Right lung (tissue), 5 donors: Measurements from ENCODE around the gene CNTN1. TPM values are rescaled to one million over a fixed set of nuclear protein-coding genes. Genes with fewer than 3 reads are reported as not detected.
A peak's percentile ranks its signal among the peaks of the same experiment; 100 is the strongest.

ENCODE experiments used
- DNase-seq, 2 donors: peaks; one replicate each; pipeline ENCODE4 v3.0.0-alpha.2; 2013
- polyA plus RNA-seq, 5 donors: library from polyadenylated mRNA; unstranded; fragments of 120-200 nt; gene quantifications; one replicate each; pipeline versions ENCODE4 v1.2.1 to v1.2.3, GENCODE V29; 2013; ENCODE audit warnings: inconsistent platforms in 1 of 5, low replicate concordance in 1 of 5; ENCODE audit not compliant: insufficient read length in 5 of 5, insufficient read depth in 1 of 5

CNTN1 gene
- polyA plus RNA-seq, 5 donors = 32.6 to 67.2 (median 52.9) TPM

- DNase-seq = no peak
These were observed 266.8 kb downstream of the CNTN1 start for GRCh38 chr12:40959041-40959440.

DNA sequence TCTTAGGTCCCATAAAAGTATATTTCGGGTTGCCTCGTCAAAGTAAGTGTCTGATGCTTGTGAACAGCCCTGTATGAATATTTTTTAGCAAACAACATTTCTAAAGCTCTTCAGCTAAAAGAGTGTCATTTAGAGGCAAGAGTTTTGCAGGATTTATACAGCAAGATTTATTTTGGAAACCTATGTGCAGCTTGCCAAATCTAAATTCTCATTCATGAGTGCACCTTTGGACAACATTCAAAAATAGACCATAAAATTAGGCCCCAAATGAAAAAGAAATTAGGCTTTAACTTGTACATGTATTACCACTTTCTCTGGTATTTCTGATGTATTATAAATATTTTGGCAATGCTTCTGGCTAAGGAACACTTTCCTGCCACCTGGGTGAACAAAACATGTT, 271.5 kb downstream of the CNTN1 start:
- DNase-seq = no peak

DNA sequence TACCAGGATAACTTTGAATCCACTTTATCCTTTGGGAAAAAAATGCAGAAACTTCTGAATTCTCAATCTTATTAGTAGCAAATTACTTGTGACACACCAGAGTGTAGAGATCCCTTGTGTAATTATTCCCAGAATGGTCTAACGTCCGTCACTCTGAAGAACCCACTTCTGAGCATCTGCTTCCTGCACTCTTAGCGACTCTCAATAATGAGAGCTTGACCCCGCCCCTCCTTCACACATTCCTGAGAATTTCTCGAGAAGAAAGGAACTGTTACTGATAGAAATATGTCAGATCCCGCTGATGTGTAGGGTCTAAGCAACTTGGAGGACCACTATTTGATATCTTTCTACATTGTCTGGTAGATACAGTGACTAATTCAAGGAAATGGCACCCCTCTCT, 277.6 kb downstream of the CNTN1 start:
- DNase-seq = no peak

DNA sequence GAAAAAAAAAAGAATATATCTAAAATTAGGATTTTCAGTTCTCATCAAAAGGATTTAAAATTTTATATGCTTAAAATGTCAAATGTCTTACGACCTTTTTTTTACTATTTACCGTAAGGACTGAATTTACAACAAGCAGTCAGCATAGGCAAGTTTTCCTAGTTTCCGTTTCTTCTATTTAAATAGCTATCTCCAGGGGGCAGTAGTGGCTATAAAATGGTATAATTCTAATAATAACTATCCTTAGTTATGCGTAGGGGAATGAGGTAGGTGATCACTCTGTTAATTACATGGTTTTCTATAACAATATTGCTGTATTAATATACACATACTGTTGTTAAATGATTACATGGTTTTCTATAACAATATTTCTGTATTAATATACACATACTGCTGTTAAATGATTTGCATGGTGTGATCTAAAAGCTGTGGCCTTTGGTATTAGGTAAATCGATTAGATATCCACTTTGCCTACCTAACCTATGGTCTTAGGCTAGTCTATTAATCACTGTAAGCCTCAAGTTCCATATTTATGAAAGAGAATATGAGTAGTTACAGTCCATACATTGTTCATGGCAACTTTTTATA, 278.2 kb downstream of the CNTN1 start:
- no peak for DNase-seq

- DNase-seq = no peak
These were observed 279.7 kb downstream of the CNTN1 start for GRCh38 chr12:40971911-40972310.

DNA sequence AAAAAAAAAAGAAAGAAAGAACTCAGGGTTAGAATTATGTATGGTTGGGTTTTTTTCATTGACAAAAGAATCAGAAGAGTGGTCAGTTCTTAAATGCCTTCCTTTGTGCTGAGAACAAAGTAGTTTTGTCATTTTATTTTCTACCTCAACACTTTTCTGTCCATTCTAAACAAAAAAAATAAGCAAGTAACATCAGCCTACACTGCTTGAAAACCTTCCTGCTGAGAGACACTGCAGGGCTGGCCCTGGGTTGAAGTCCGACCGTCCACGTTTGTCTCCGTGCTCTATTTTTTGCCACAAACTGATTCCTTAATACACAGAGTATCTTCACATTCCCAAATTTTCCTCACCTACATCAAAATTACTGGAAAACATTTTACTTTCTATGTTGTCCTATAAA, 284.3 kb downstream of the CNTN1 start:
- no peak for DNase-seq

DNA sequence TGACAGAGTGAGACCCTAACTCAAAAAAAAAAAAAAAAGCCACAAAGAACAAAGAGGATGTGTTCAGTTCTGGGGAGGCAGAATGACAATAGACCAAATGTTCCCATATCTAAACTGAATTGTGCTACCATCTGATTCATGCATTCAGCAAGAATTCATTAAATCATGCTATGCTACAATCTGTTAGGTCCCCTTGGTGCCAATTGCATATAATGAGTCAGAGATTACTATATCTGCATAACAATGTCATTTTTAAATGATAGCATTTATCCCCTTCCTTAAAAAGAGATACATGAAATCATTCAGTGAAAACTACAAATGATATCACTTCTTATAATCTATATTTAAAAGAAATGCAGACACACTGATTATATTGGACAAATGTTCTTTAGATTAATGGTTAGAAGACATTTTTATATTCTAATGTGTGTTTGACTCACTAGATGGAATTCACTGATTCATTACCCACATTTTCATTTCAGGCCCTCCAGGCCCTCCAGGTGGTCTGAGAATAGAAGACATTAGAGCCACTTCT, 288.3 kb downstream of the CNTN1 start:
- no peak for DNase-seq

- no peak for DNase-seq
These were observed 293.8 kb downstream of the CNTN1 start for GRCh38 chr12:40986001-40986400.

DNA sequence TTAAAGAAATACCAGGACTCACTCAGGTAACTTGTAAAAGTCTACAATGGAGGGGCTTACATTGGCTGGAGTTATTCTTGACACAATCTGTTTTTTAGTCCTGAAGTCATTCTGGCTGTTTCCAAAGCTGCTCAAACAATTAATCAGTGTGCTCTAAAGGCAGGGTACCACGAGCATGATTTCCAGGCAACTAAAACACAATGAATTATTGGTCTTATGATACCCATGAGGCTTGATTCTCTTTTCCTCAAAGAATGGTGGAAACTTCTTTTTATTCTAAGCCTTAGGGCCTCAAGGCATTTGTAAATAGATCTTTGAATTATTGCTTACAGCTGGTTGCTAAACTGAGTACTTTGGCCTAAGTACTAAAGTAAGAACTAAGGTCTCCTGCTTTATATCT, 296.1 kb downstream of the CNTN1 start:
- DNase-seq = no peak

- DNase-seq = no peak
These were observed 296.6 kb downstream of the CNTN1 start for GRCh38 chr12:40988824-40989223.

DNA sequence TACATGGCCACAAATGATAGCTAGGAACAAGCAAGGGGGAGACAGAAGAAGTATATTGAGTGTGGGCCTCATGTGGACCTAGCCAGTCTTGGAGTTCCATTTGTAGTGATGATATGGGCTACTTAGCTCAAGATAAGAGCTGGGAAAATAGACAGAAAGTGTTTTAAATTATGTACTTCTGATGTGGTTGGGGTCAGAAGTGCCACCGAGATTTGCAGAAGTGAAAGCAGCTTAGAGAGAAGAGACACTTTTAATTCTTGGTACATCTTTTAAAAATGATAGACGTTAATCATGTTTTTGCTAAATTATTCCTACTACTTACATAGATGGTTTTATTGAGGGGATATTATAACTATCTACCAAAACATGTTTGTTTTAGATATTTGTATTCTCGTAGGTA, 297.5 kb downstream of the CNTN1 start:
- no peak for DNase-seq

GRCh38 chr12:40992158-40992557, 299.9 kb downstream of the CNTN1 start:
- DNase-seq = no peak

DNA sequence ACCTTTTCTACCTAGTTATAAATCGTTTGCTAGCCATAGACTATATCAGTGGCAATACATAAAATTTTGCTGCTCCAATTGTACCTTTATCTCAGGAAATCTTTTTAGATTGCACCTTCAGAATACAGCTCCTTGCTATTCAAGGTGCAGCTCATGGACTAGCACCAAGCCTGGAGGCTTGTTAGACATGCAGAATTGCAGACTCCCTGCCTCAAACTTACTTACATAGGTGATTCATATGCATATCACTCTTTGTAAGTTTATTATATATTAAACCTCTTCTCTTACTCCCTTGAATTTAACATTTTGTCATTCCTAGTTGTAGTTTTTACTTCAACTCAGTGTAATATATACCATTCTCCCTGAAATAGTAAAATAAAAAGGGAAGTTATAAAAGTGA, 300.4 kb downstream of the CNTN1 start:
- DNase-seq = no peak

DNA sequence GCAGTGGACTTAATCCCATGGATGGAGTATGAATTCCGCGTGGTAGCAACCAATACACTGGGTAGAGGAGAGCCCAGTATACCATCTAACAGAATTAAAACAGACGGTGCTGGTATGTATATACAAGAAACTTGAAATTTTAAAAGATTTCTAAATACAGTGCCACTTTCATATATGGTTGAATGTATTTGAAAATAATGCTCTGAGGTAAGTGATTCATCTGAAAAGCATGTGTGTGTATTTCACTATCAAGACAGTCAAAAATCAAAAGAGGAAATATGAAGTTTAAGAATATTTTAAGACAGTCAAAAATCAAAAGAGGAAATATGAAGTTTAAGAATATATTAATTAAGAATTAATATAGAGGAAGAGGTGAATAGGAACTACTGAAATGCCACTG, 300.9 kb downstream of the CNTN1 start:
- no peak for DNase-seq

DNA sequence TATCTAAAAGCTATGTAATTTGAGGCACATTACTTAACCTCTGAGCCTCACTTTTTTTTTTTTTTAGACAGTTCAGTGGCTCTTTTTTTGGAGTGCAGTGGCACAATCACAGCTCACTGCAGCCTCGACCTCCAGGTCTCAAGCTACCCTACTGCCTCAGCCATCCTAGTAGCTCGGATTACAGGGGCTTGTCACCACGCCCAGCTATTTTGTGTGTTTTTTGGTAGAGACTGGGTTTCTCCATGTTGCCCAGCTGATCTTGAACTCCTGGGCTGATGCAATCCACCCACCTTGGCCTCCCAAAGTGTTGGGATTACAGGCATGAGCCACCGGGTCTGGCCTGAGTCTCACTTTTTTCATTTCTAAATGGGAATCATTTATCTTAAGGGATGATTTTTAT, 303.9 kb downstream of the CNTN1 start:
- no peak for DNase-seq

GRCh38 chr12:40999210-40999609, 307.0 kb downstream of the CNTN1 start:
- no peak for DNase-seq

DNA sequence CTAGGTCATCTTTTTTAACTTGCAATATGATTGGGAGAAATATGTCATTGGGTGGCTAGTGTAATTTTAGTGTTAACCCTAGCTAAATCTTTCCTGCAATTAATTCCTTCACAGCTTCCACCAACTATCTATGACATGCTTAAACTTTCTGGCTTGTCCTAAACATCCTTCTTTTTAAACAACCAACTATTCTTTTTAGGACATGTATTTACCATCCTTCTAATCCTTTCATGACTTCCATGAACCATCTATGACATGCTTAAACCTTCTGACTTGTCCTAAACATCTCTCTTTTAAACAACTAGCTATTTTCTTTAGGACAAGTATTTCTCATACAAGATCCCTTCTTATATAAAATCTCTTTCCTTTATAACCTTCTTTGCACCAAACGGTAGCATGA, 316.2 kb downstream of the CNTN1 start:
- DNase-seq = no peak

GRCh38 chr12:41011939-41012338, 319.7 kb downstream of the CNTN1 start:
- no peak for DNase-seq

DNA sequence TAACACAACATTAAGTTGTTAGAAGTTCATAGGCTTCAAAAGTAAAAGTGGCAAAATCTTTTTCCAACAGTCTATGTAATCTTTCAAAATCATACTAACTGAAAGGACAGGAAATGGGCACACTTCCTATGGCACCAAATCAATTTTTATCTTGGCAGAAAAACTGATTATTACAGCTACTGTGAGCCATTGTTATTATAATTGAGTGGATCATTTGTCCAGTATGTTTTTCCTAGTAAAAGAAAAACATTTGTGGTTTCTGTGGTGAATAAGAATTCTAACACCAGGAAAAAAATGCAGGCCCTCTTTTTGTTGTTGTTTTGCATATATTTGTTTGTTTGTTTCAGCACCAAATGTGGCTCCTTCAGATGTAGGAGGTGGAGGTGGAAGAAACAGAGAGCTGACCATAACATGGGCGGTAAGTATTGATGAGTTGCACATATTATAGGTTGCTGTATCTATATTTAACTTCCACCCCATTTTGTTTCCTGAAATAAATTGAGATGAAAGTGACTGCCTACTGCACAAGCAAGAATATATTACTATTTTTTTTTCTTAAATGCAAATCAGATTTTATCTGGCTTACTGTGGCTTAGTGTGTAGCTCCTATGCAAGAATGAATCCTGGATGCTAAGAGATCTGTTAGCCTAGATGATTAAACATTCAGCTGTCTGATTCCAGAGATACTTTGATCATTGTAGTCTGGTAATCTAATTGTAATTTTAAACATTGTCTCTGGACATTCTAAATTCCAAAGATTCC, 321.8 kb downstream of the CNTN1 start:
- DNase-seq = peak; percentile 27 to 37

DNA sequence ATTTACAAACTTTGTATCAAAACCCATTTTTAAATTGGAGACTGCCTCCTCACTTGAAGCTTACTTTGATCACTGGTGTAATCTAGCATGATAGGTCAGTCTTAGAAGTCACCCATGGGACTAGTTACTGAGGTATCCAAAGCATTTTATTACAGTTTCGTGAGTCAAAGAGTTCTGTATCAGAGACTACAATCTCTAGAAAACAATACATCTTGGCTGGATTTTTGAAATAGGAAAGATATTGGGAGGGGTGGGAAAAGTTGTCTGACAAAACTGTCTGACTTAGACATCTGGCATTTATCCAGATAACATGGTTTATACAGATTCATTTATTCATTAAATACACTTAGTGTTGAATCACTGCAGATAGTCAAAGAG, 322.4 kb downstream of the CNTN1 start:
- DNase-seq = no peak

GRCh38 chr12:41018010-41018409, 325.8 kb downstream of the CNTN1 start:
- DNase-seq = no peak

DNA sequence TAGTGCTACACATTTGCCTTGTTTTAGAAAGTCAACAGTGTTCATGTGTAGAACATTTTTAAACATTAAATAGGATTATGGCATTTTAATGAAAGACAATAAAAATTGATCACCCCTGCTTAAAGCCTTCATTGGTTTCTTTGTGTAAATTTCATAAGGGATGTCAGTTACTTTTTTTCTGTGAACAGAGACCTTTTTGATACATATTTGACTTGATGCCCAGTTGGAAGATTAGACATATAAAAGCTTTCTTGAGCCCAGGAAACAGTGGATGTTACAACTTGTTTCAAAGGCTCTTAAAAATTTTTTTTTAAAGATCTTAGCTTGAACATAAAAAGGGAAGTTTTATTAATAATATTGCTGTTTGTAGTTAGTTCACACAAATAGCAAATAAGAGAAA, 327.2 kb downstream of the CNTN1 start:
- no peak for DNase-seq

DNA sequence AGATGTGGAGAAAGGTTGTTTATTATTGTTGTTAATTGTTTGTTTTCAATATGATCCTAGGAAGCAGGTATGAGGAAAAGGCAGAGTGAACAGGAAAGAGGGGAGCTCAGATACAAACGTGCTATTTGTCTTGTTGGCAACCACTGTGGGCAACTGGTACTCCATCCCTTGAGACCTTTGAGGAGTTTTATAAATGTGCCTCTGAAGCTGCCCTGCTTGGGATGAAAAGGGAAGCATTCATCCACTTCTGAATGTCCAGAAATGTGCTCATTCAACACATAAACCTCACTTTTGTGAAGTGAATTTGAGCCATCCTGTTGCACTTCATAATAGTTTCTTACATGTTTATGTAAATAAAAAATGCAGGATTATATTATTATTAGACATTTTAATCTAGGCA, 331.6 kb downstream of the CNTN1 start:
- DNase-seq = no peak

GRCh38 chr12:41026151-41026550, 333.9 kb downstream of the CNTN1 start:
- no peak for DNase-seq
